ENCODE data around the gene PIK3CD. TPM values are rescaled to one million over a fixed set of nuclear protein-coding genes. Genes with fewer than 3 reads are reported as not detected.
A peak's percentile ranks its signal among the peaks of the same experiment; 100 is the strongest.

The PIK3CD gene
- total and polyA plus RNA-seq, 2 experiments from 2014 or later, result 6.6 to 32.1 TPM

- TF ChIP-seq REST (IDR thresholded peaks at IDR 0.05; ENCODE audit: unreplicated experiment) (no peak), CREB1 (CRISPR knock-in tag; IDR thresholded peaks at IDR 0.05; ENCODE audit: low read depth) (no peak), CTCF (conservative IDR thresholded peaks at IDR 0.05; ENCODE audit: low read depth in 2 of 2) (no peak), ETS1 (IDR thresholded peaks at IDR 0.05) (no peak), ZNF331 (CRISPR knock-in tag; IDR thresholded peaks at IDR 0.05; ENCODE audit: low read depth) (no peak), JUNB (IDR thresholded peaks at IDR 0.05; ENCODE audit: unreplicated experiment) (no peak), EZH2 (IDR thresholded peaks at IDR 0.05; ENCODE audit: low read depth, unreplicated experiment) (no peak), POLR2AphosphoS5 (IDR thresholded peaks at IDR 0.05; ENCODE audit: low read depth) (no peak), EZH2phosphoT487 (IDR thresholded peaks at IDR 0.05; ENCODE audit: unreplicated experiment) (no peak), ZNF114 (CRISPR knock-in tag; IDR thresholded peaks at IDR 0.05) (no peak)
Measured at GRCh38 chr1:9701665-9702064, 50.1 kb downstream of the PIK3CD start (continued).

GRCh38 chr1:9703165-9703509 lies 51.6 kb downstream of the PIK3CD start:
- no peaks in the 10 kb centered on the region for H3F3A ChIP-seq (replicated peaks; ENCODE audit: low read depth)
- H3K4me2 ChIP-seq, result no peak overlapping the region
- no peak for DNase-seq (ENCODE audit: low spot score)
- H3K27me3 Mint-ChIP-seq (ENCODE audit: insufficient read depth, low read depth, poor library complexity), result peaks cover 2% of the 10 kb centered on the region
- H3K79me2 ChIP-seq (replicated peaks; ENCODE audit: insufficient read depth), result no peaks in the 10 kb centered on the region
- no peak overlapping the region for H3K27ac Mint-ChIP-seq
- no peaks in the 10 kb centered on the region for H3K27me3 ChIP-seq (ENCODE audit: insufficient read depth)
- H3K9me2 ChIP-seq (ENCODE audit: insufficient read depth), result no peaks in the 10 kb centered on the region
- H3K4me1 ChIP-seq (ENCODE audit: insufficient read depth), result no peaks in the 10 kb centered on the region
- no peaks in the 10 kb centered on the region for H3K9me3 Mint-ChIP-seq
- H3K36me3 Mint-ChIP-seq (ENCODE audit: low read depth), result 0 out of 3 replicates have a peak, but pooled peaks cover 3% of the 10 kb centered on the region
- H3K27ac ChIP-seq (ENCODE audit: low read depth), result no peak overlapping the region
- peaks cover 7% of the 10 kb centered on the region; the same call in 2 of the 3 replicates for H3K4me1 Mint-ChIP-seq
- H3K4me3 Mint-ChIP-seq, result no peak overlapping the region
- H2AFZ ChIP-seq, result no peak overlapping the region
- no peaks in the 10 kb centered on the region for H3K36me3 ChIP-seq (ENCODE audit: insufficient read depth)
- H4K20me1 ChIP-seq (replicated peaks; ENCODE audit: insufficient read depth), result no peaks in the 10 kb centered on the region
- peak; percentile 25 for ATAC-seq
- no peak overlapping the region for H3K4me3 ChIP-seq
- no peak for TF ChIP-seq EZH2phosphoT487 (IDR thresholded peaks at IDR 0.05; ENCODE audit: unreplicated experiment)
- TF ChIP-seq STAT1 (IDR thresholded peaks at IDR 0.05; ENCODE audit: unreplicated experiment), result no peak
- no peak for TF ChIP-seq POLR2AphosphoS5 (IDR thresholded peaks at IDR 0.05; ENCODE audit: low read depth)
- no peak for TF ChIP-seq CTCF (conservative IDR thresholded peaks at IDR 0.05; ENCODE audit: low read depth in 2 of 2)
